LHCN-M2 (cell line): ENCODE results near the gene LILRB5. TPM values are rescaled to one million over a fixed set of nuclear protein-coding genes. Genes with fewer than 3 reads are reported as not detected.
"Not testable (repeated sequence)": the region's sequence is repeated elsewhere in the genome, so short reads cannot be mapped to it uniquely, and the experiment has no call there.

Experiments
- DNase-seq: peaks from one replicate; pipeline ENCODE4 v3.0.0-alpha.2; 2012; ENCODE audit warnings: low read depth
- total RNA-seq: library from RNA; depleted of rRNA; stranded (reverse); fragments of >200 nt; gene quantifications from 2 replicates; pipeline ENCODE4 v1.2.3, GENCODE V29; 2014; rRNA removed

The LILRB5 gene
- total RNA-seq, 1 experiment from 2014 or later = not detected

GRCh38 chr19:54216869-54217268 lies 40.2 kb downstream of the LILRB5 start:
- DNase-seq = no peak

GRCh38 chr19:54214734-54215133 lies 42.3 kb downstream of the LILRB5 start:
- DNase-seq = not testable (repeated sequence)

GRCh38 chr19:54214217-54214616 lies 42.9 kb downstream of the LILRB5 start:
- not testable (repeated sequence) for DNase-seq

- DNase-seq = no peak
Observed at GRCh38 chr19:54211235-54211634, 45.8 kb downstream of the LILRB5 start.

GRCh38 chr19:54209811-54210494 lies 47.1 kb downstream of the LILRB5 start:
- peak; percentile 99 for DNase-seq

GRCh38 chr19:54209058-54209810 lies 47.8 kb downstream of the LILRB5 start:
- DNase-seq = no peak

GRCh38 chr19:54208784-54209057 lies 48.4 kb downstream of the LILRB5 start:
- peak; percentile 42 for DNase-seq

GRCh38 chr19:54207983-54208783 lies 48.9 kb downstream of the LILRB5 start:
- DNase-seq = peak; percentile 71

GRCh38 chr19:54207676-54207982 lies 49.4 kb downstream of the LILRB5 start:
- no peak for DNase-seq

- not testable (repeated sequence) for DNase-seq
Observed at GRCh38 chr19:54207193-54207592, 49.9 kb downstream of the LILRB5 start.

GRCh38 chr19:54206831-54207177 lies 50.3 kb downstream of the LILRB5 start:
- no peak for DNase-seq

- DNase-seq = no peak
Observed at GRCh38 chr19:54206030-54206830, 50.8 kb downstream of the LILRB5 start.

GRCh38 chr19:54204767-54205468 lies 52.2 kb downstream of the LILRB5 start:
- DNase-seq = no peak

- no peak for DNase-seq
Observed at GRCh38 chr19:54203151-54203611, 53.9 kb downstream of the LILRB5 start.

- DNase-seq = no peak
Observed at GRCh38 chr19:54201980-54202379, 55.1 kb downstream of the LILRB5 start.

- DNase-seq = no peak
Observed at GRCh38 chr19:54201172-54201701, 55.8 kb downstream of the LILRB5 start.

Other genes with a start within 250 kb of the LILRB5 start
- not detected in 2 replicates for gene VSTM1, start 193.4 kb downstream of the LILRB5 start, total RNA-seq
- gene TARM1, start 175.9 kb downstream of the LILRB5 start, total RNA-seq = not detected in 2 replicates
- gene OSCAR, start 156.5 kb downstream of the LILRB5 start, total RNA-seq = 0.23 and 1.5 TPM in 2 replicates
- 29.4 and 85.0 TPM in 2 replicates for gene NDUFA3, start 154.4 kb downstream of the LILRB5 start, total RNA-seq
- gene TFPT, start 141.6 kb downstream of the LILRB5 start, total RNA-seq = 14.2 and 15.2 TPM in 2 replicates
- 84.4 and 84.8 TPM in 2 replicates for gene PRPF31, start 141.5 kb downstream of the LILRB5 start, total RNA-seq
- 18.2 and 18.4 TPM in 2 replicates for gene CNOT3, start 119.5 kb downstream of the LILRB5 start, total RNA-seq
- gene LENG1, start 97.6 kb downstream of the LILRB5 start, total RNA-seq = 5.2 and 9.2 TPM in 2 replicates
- 0.40 and 0.51 TPM in 2 replicates for gene TMC4, start 84.1 kb downstream of the LILRB5 start, total RNA-seq
- gene MBOAT7, start 67.7 kb downstream of the LILRB5 start, total RNA-seq = 123 and 192 TPM in 2 replicates
- 162 and 168 TPM in 2 replicates for gene TSEN34, start 66.0 kb downstream of the LILRB5 start, total RNA-seq
- 1,535 and 1,605 TPM in 2 replicates for gene RPS9, start 56.4 kb downstream of the LILRB5 start, total RNA-seq
- gene LILRB3, start 34.3 kb downstream of the LILRB5 start, total RNA-seq = not detected in 2 replicates
- not detected in 2 replicates for gene LILRA6, start 14.5 kb downstream of the LILRB5 start, total RNA-seq
- not detected in 2 replicates for gene LILRB2, start 23.8 kb upstream of the LILRB5 start, total RNA-seq
- not detected in 2 replicates for gene LILRA5, start 55.9 kb upstream of the LILRB5 start, total RNA-seq
- not detected in 2 replicates for gene LILRA4, start 81.9 kb upstream of the LILRB5 start, total RNA-seq
- not detected in 2 replicates for gene LAIR1, start 107.7 kb upstream of the LILRB5 start, total RNA-seq
- gene TTYH1, start 158.2 kb upstream of the LILRB5 start, total RNA-seq = not detected in 2 replicates
- 35.4 and 36.7 TPM in 2 replicates for gene LENG8, start 191.9 kb upstream of the LILRB5 start, total RNA-seq
- 3.8 and 8.2 TPM in 2 replicates for gene LENG9, start 206.5 kb upstream of the LILRB5 start, total RNA-seq
- 9.2 and 9.5 TPM in 2 replicates for gene CDC42EP5, start 216.0 kb upstream of the LILRB5 start, total RNA-seq
- not detected in 2 replicates for gene LAIR2, start 245.6 kb upstream of the LILRB5 start, total RNA-seq